ENCODE results near the gene ZNF804B.

Gene ZNF804B

GRCh38 chr7:89001306-89001705 lies 241.8 kb downstream of the ZNF804B start:
- Histone ChIP-seq H3K27me3 (no peaks in the 10 kb centered on the region), H3K4me2 (no peak overlapping the region), H3K36me3 (no peaks in the 10 kb centered on the region), H3K27ac (no peak overlapping the region), H3K4me3 (no peak overlapping the region), H4K20me1 (no peaks in the 10 kb centered on the region), H3K9me3 (replicated peaks in 1 of 11) (no peaks in the 10 kb centered on the region), H3K4me1 (peaks cover 4 to 16% (median 10%) of the 10 kb centered on the region in 10 experiments; a peak in 14 of 20 replicates), H3K9ac (no peak overlapping the region)
- TF ChIP-seq Cebpa-rat (IDR thresholded peaks at IDR 0.05) = no peak

- peak overlapping the region; percentile 44 to 82 (median 63) for H3K4me2 ChIP-seq
- no peak for TF ChIP-seq Cebpa-rat (IDR thresholded peaks at IDR 0.05)
- H3K4me3 ChIP-seq = peak overlapping the region in 7 of 10 experiments; percentile 4 to 29 (median 19); a peak in 6 of 20 replicates
- no peaks in the 10 kb centered on the region for H3K27me3 ChIP-seq
- H4K20me1 ChIP-seq = no peaks in the 10 kb centered on the region
- no peaks in the 10 kb centered on the region for H3K36me3 ChIP-seq
- H3K4me1 ChIP-seq = peaks cover 4 to 16% (median 10%) of the 10 kb centered on the region in 10 experiments; a peak in 14 of 20 replicates
- peak overlapping the region in 7 of 11 experiments; percentile 2 to 48 (median 30); a peak in 10 of 22 replicates for H3K27ac ChIP-seq
- H3K9me3 ChIP-seq (replicated peaks in 1 of 11) = no peaks in the 10 kb centered on the region
- H3K9ac ChIP-seq = peak overlapping the region in 3 of 11 experiments; percentile 15 to 27 (median 20); a peak in 5 of 22 replicates
Observed at GRCh38 chr7:89002981-89003956, 243.8 kb downstream of the ZNF804B start.

DNA sequence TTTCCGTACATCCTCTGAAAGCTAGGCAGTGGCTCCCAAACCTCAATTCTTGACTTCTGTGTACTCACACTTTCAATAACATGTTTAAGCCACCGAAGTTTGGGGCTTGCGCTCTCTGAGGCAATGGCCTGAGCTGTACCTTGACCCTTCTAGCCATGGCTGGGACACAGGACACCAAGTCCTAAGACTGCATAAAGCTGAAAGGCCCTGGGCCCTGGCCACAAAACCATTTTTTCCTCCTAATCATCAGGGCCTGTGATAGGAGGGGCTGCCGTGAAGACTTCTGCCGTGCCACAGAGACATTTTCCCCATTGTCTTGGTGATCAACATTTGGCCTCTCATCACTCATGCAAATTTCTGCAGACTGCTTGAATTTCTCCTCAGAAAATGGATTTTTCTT lies 252.5 kb downstream of the ZNF804B start:
- no peak for TF ChIP-seq Cebpa-rat (IDR thresholded peaks at IDR 0.05)
- Histone ChIP-seq H3K4me3 (no peak overlapping the region), H3K4me2 (no peak overlapping the region), H3K4me1 (no peaks in the 10 kb centered on the region), H3K27ac (no peak overlapping the region), H3K27me3 (no peaks in the 10 kb centered on the region), H3K9ac (no peak overlapping the region), H4K20me1 (no peaks in the 10 kb centered on the region), H3K36me3 (no peaks in the 10 kb centered on the region), H3K9me3 (replicated peaks in 1 of 11) (peaks cover 7 to 28% (median 14%) of the 10 kb centered on the region in 11 experiments; a peak in 19 of 22 replicates)

DNA sequence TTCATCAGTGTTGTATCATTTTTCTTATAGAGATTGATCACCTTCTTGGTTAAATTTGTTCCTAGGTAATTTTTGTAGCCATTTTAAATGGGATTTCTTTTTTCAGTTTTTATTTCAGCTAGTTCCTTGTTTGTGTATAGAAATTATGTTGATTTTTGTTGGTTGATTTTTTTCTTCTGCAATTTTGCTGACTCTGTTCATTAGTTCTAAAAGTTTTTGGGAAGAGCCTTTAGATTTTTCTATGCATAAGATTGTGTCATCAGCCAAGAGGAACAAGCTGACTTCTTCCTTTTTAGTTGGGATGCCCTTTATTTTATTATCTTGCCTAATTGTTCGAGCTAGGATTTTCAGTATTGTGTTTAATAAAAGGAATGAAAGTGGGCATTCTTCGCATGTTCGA lies 258.2 kb downstream of the ZNF804B start:
- Histone ChIP-seq H3K4me2 (peak overlapping the region in 3 of 11 experiments; percentile 1 to 59 (median 15); a peak in 4 of 22 replicates), H3K27me3 (no peaks in the 10 kb centered on the region), H3K4me1 (peaks cover 0 to 16% (median 0%) of the 10 kb centered on the region in 10 experiments; a peak in 5 of 20 replicates), H3K9me3 (replicated peaks in 1 of 11) (peaks cover 0 to 3% (median 0%) of the 10 kb centered on the region in 11 experiments; a peak in 4 of 22 replicates), H3K4me3 (no peak overlapping the region), H4K20me1 (no peaks in the 10 kb centered on the region), H3K36me3 (no peaks in the 10 kb centered on the region), H3K9ac (no peak overlapping the region), H3K27ac (no peak overlapping the region)
- TF ChIP-seq Cebpa-rat (IDR thresholded peaks at IDR 0.05) = no peak

- H3K9ac ChIP-seq = no peak overlapping the region
- no peaks in the 10 kb centered on the region; a peak in 1 of 22 replicates for H3K9me3 ChIP-seq (replicated peaks in 1 of 11)
- H3K4me2 ChIP-seq = no peak overlapping the region
- peaks cover 14 to 37% (median 23%) of the 10 kb centered on the region in 10 experiments; a peak in 19 of 20 replicates for H3K4me1 ChIP-seq
- no peak overlapping the region for H3K27ac ChIP-seq
- no peaks in the 10 kb centered on the region for H3K27me3 ChIP-seq
- H3K4me3 ChIP-seq = no peak overlapping the region
- no peaks in the 10 kb centered on the region for H4K20me1 ChIP-seq
- H3K36me3 ChIP-seq = no peaks in the 10 kb centered on the region
- no peak for TF ChIP-seq Cebpa-rat (IDR thresholded peaks at IDR 0.05)
Observed at GRCh38 chr7:89021741-89022140, 262.2 kb downstream of the ZNF804B start.

- H3K9ac ChIP-seq = no peak overlapping the region
- H3K27ac ChIP-seq = peak overlapping the region in 2 of 11 experiments; percentile 36 to 41; a peak in 1 of 22 replicates
- H3K9me3 ChIP-seq (replicated peaks in 1 of 11) = no peaks in the 10 kb centered on the region; a peak in 1 of 22 replicates
- H3K36me3 ChIP-seq = no peaks in the 10 kb centered on the region
- H3K4me3 ChIP-seq = no peak overlapping the region
- peaks cover 16 to 33% (median 22%) of the 10 kb centered on the region in 10 experiments for H3K4me1 ChIP-seq
- H3K4me2 ChIP-seq = peak overlapping the region in 5 of 11 experiments; percentile 42 to 57 (median 48); a peak in 8 of 22 replicates
- no peaks in the 10 kb centered on the region; a peak in 1 of 22 replicates for H3K27me3 ChIP-seq
- H4K20me1 ChIP-seq = no peaks in the 10 kb centered on the region
- no peak for TF ChIP-seq Cebpa-rat (IDR thresholded peaks at IDR 0.05)
Observed at GRCh38 chr7:89023206-89023605, 263.7 kb downstream of the ZNF804B start.

DNA sequence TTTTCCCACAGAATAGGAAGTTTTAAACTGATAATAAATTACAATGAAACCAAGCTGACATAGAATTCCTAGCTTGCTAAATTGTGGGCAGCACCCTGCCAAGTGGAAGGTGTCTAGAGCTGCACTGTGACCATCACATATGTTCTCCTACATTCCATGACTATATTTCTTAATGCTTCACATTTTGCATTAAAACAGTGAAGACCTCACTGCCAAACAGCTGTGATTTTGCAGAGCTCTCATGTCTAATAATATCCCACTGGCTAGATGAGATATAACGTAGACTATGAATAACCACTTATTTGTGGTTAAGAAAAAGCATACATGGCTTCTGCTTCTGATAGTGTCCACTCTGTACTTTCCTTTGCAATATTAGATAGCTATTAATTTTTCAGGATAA lies 264.4 kb downstream of the ZNF804B start:
- Histone ChIP-seq H3K27ac (peak overlapping the region in 2 of 11 experiments; percentile 36 to 41; a peak in 2 of 22 replicates), H3K9ac (no peak overlapping the region), H3K9me3 (replicated peaks in 1 of 11) (no peaks in the 10 kb centered on the region; a peak in 1 of 22 replicates), H3K4me1 (peaks cover 18 to 40% (median 27%) of the 10 kb centered on the region in 10 experiments), H4K20me1 (no peaks in the 10 kb centered on the region), H3K4me3 (no peak overlapping the region), H3K4me2 (peak overlapping the region; percentile 21 to 58 (median 50); a peak in 20 of 22 replicates), H3K36me3 (no peaks in the 10 kb centered on the region), H3K27me3 (no peaks in the 10 kb centered on the region; a peak in 1 of 22 replicates)
- no peak for TF ChIP-seq Cebpa-rat (IDR thresholded peaks at IDR 0.05)

GRCh38 chr7:89027781-89028180 lies 268.3 kb downstream of the ZNF804B start:
- H3K9me3 ChIP-seq (replicated peaks in 1 of 11) = no peaks in the 10 kb centered on the region
- H3K4me2 ChIP-seq = peak overlapping the region in 4 of 11 experiments; percentile 42 to 80 (median 55); a peak in 7 of 22 replicates
- H4K20me1 ChIP-seq = no peaks in the 10 kb centered on the region
- H3K9ac ChIP-seq = no peak overlapping the region
- no peak for TF ChIP-seq Cebpa-rat (IDR thresholded peaks at IDR 0.05)
- H3K27ac ChIP-seq = peak overlapping the region in 2 of 11 experiments; percentile 26 to 76; a peak in 3 of 22 replicates
- no peaks in the 10 kb centered on the region for H3K36me3 ChIP-seq
- H3K4me1 ChIP-seq = peaks cover 37 to 62% (median 46%) of the 10 kb centered on the region in 10 experiments
- no peaks in the 10 kb centered on the region; a peak in 1 of 22 replicates for H3K27me3 ChIP-seq
- no peak overlapping the region for H3K4me3 ChIP-seq

DNA sequence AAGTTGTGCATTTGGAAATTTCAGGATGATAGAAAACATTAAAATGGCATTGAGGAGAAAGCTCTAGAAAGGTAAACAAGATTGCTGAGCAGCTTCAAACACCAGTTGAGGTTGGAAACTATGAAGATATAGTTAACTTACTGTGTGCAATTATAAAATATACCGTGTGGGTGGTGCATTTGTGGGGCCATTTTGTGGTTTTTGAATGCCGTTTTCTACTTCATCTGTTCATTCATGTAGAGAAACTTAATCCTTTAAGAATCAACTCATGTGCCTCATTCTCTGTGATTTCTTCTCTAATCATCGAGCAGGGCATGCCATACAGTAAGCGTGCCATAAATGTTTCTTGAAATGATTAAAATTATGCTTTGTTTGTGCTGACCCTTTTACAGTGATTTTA lies 268.8 kb downstream of the ZNF804B start:
- Histone ChIP-seq H3K36me3 (no peaks in the 10 kb centered on the region), H3K27me3 (no peaks in the 10 kb centered on the region; a peak in 1 of 22 replicates), H3K4me3 (no peak overlapping the region), H3K9me3 (replicated peaks in 1 of 11) (no peaks in the 10 kb centered on the region), H3K4me1 (peaks cover 37 to 59% (median 45%) of the 10 kb centered on the region in 10 experiments), H4K20me1 (no peaks in the 10 kb centered on the region), H3K4me2 (peak overlapping the region in 10 of 11 experiments; percentile 12 to 84 (median 54); a peak in 16 of 22 replicates), H3K9ac (no peak overlapping the region), H3K27ac (peak overlapping the region in 5 of 11 experiments; percentile 23 to 83 (median 74); a peak in 9 of 22 replicates)
- no peak for TF ChIP-seq Cebpa-rat (IDR thresholded peaks at IDR 0.05)

Measured in BLaER1 treated with 17β-estradiol and CSF1 and Interleukin-3, amounts not matched to agents 10 nM and 100 nM (cell line).